Stimulated activated naive CD8-positive, alpha-beta T cell treated with anti-CD3 and anti-CD28 coated beads, Interleukin-15, amount 100 ng/mL, for 72 hours (primary cell): ENCODE measurements around the gene CCDC61.

Source experiments
- ATAC-seq: fragments of 150-1000 bp; cut with Tn5 transposase; 2 replicates; pipeline ENCODE4 v1.10.0; 2021; ENCODE audit warnings: mild to moderate bottlenecking, moderate library complexity
- DNase-seq, 2 donors: peaks; one replicate each; pipeline ENCODE4 v3.0.0; 2021 to 2022
- H3K27ac Mint-ChIP-seq, 2 donors: one replicate each; pipeline ENCODE4 v1.8.0; 2022; ENCODE audit warnings: mild to moderate bottlenecking in 2 of 2, mixed read lengths in 2 of 2, moderate library complexity in 2 of 2
- H3K27me3 Mint-ChIP-seq: one replicate; pipeline ENCODE4 v1.8.0; 2022; ENCODE audit warnings: mixed read lengths
- H3K4me1 Mint-ChIP-seq: one replicate; pipeline ENCODE4 v1.8.0; 2022; ENCODE audit warnings: mild to moderate bottlenecking, mixed read lengths
- H3K4me3 Mint-ChIP-seq, 2 donors: one replicate each; pipeline ENCODE4 v1.8.0; 2022; ENCODE audit warnings: mild to moderate bottlenecking in 2 of 2, mixed read lengths in 2 of 2, moderate library complexity in 1 of 2
- H3K9me3 Mint-ChIP-seq, 2 donors: one replicate each; pipeline ENCODE4 v1.8.0; 2022; ENCODE audit warnings: mixed read lengths in 2 of 2

Gene CCDC61

GRCh38 chr19:45998834-45999233 is 3.6 kb downstream of the CCDC61 start:
- Mint-ChIP-seq H3K27me3 (no peaks in the 10 kb centered on the region), H3K9me3 (no peaks in the 10 kb centered on the region), H3K4me1 (peaks cover 48% of the 10 kb centered on the region), H3K27ac (no peak overlapping the region), H3K4me3 (no peak overlapping the region)
- ATAC-seq = no peak
- DNase-seq = no peak

GRCh38 chr19:45999653-46000121 is 4.4 kb downstream of the CCDC61 start:
- H3K27me3 Mint-ChIP-seq = no peaks in the 10 kb centered on the region
- ATAC-seq (no peak), DNase-seq (no peak)
- H3K4me1 Mint-ChIP-seq = peaks cover 48% of the 10 kb centered on the region
- H3K4me3 Mint-ChIP-seq = peak overlapping the region; percentile 64 to 65
- H3K27ac Mint-ChIP-seq = peak overlapping the region in 1 of 2 donors; percentile 42
- H3K9me3 Mint-ChIP-seq = no peaks in the 10 kb centered on the region

DNA sequence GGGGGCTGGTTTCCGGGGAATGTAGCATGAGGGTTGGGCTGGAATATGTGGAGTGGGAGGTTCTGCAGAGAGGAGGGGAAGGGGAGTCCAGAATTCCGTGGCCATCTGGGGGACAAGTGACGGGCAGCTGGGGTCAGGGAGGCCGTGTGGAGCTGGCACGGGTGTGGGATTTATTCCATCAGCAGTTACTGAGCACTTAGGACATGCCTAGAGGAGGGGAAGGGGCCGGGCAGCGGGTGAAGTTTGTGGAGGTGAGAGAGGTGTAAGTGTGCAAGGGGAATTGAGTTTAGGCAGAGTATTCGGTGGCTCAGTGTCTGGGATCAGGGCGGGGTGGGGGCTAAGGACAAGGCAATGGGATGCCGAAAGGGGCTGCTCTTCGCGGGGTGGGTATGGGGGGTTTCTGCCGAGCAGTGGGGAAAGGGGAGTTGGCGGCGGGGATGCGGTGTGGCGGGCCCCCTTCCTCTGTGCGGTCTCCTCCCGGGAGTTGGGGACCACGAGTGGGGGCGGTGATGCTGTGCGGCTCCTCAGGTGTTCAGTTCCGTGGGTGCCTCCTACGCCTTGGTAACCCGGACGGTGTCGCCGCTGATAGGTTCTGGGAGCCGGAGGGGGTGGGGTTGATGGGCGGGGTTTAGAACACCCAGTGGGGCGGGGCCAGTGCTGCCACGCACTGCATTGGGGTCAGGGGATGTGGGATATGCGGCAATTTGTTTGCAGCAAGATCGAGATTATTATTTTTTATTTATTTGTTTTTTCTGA is 5.4 kb downstream of the CCDC61 start:
- ATAC-seq (peak; percentile 93), DNase-seq (peak; percentile 41 to 54)
- Mint-ChIP-seq H3K4me1 (peaks cover 48% of the 10 kb centered on the region), H3K27me3 (no peaks in the 10 kb centered on the region), H3K4me3 (peak overlapping the region; percentile 64 to 85), H3K9me3 (no peaks in the 10 kb centered on the region), H3K27ac (peak overlapping the region in 1 of 2 donors; percentile 73)

- Mint-ChIP-seq H3K27ac (no peak overlapping the region), H3K9me3 (no peaks in the 10 kb centered on the region), H3K4me3 (no peak overlapping the region), H3K27me3 (no peaks in the 10 kb centered on the region), H3K4me1 (peaks cover 32% of the 10 kb centered on the region)
- DNase-seq (no peak), ATAC-seq (no peak)
Observed at GRCh38 chr19:46002678-46003275, 7.5 kb downstream of the CCDC61 start.

- no peak overlapping the region for H3K27ac Mint-ChIP-seq
- no peak overlapping the region for H3K4me3 Mint-ChIP-seq
- ATAC-seq (no peak), DNase-seq (no peak)
- no peaks in the 10 kb centered on the region for H3K4me1 Mint-ChIP-seq
- H3K27me3 Mint-ChIP-seq = no peaks in the 10 kb centered on the region
- H3K9me3 Mint-ChIP-seq = no peaks in the 10 kb centered on the region
Observed at GRCh38 chr19:46006411-46006810, 11.1 kb downstream of the CCDC61 start.

DNA sequence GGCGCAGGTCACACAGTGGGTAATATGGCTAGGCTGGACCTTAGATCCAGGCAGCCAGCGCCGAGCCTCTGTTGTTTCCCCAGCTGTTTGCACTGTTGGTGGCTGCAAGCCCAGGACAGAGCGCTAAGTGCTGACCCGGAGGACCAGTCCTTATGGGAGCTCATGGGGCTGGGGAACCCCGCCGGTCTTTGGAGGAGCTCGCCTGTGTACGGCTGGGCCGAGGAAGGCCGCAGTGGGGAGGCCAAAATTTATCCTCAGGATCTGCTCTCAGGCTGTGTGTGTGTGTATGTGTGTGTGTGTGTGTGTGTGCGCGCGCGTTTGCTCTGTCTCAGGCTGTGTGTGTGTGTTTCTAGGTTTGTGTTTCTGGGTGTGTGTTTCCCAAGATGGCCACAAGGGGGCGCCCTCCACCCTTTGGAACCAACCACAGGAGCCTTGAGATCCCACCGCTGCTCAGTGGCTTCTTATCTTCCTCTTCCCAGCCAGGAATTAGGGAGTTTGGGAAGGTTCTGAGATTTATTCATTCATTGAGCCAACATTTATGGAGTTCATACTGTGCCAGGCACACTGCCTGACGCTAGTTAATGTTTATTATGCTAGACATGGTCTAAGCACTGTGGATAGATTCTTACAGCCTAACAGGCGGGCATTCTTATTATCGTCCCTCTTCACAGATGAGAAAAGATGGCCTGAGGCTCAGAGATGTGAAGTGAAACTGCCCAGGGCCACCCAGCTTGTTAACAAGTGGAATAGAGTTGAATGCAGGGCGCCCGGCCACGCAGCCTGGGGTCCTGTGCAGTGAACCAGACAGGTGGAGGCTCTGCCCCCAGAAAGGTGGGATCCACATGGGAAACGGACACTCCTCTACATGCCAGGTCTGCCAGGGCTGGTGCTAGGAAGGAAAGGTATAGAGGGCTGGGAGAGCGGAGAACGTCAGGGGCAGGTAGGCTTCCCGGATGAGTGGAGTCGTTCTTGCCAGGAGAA is 14.6 kb downstream of the CCDC61 start:
- Mint-ChIP-seq H3K27ac (peak overlapping the region in 1 of 2 donors; percentile 68), H3K27me3 (peaks cover 8% of the 10 kb centered on the region), H3K4me1 (peaks cover 5% of the 10 kb centered on the region), H3K9me3 (no peaks in the 10 kb centered on the region), H3K4me3 (no peak overlapping the region)
- ATAC-seq = peak; percentile 80
- DNase-seq = peak; percentile 58 to 60

DNA sequence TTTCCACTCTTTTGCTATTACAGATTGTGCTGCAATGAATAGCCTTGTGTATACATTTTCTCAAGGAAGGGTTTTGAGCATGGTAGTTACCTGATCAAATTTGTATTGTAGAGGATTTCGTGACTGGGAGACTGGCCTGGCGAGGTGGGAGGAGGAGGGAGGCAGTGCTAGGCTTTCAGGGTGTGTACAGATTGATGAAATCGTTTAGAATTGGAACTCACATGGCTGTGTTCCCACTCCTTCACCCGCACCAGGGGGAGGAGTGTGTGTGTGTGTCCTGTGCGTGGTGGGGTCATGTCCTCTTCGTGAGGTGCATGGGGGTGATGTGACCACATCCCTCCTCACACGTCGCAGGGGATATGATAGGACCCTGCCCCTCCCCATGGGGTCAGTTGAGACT is 19.3 kb downstream of the CCDC61 start:
- peak overlapping the region in 1 of 2 donors; percentile 79 for H3K27ac Mint-ChIP-seq

DNA sequence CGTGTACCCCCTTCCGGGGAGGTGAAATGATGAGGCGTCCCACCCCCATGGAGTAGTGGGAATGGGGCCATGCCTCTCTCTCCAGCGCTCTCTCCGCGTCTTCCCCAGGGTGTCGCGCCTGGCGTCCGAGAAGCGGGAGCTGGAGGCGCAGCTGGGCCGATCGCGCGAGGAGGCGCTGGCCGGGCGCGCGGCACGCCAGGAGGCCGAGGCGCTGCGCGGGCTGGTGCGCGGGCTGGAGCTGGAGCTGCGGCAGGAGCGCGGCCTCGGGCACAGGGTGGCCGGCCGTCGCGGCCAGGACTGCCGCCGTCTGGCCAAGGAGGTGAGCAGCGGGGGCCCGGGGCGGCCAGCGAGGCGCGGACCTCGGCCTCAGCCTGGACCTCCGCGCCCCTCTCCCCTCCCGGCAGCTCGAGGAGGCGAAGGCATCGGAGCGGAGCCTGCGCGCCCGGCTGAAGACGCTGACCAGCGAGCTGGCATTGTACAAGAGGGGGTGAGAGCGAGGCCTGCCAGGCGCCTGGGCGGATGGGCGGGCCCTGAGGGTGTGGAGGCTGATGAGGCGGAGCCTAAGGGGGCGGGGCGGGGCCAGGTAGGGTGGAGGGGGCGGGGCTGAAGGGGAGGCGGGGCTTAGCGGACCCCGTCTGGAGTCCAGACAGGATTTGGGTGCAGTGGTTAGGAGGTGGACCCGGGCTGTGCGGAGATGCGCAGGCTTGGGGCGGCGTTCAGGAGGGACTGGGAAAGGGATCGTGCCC is 19.8 kb downstream of the CCDC61 start:
- peak; percentile 67 for ATAC-seq
- DNase-seq = peak; percentile 57 to 59
- peak overlapping the region; percentile 79 to 86 for H3K4me3 Mint-ChIP-seq
- H3K9me3 Mint-ChIP-seq = no peaks in the 10 kb centered on the region
- peaks cover 27% of the 10 kb centered on the region for H3K27me3 Mint-ChIP-seq
- H3K4me1 Mint-ChIP-seq = peaks cover 25% of the 10 kb centered on the region
- peak overlapping the region in 1 of 2 donors; percentile 79 for H3K27ac Mint-ChIP-seq

More for the DNA sequence above, 19.3 kb downstream of the CCDC61 start:
- H3K4me3 Mint-ChIP-seq = peak overlapping the region; percentile 66 to 86
- H3K4me1 Mint-ChIP-seq = peaks cover 25% of the 10 kb centered on the region
- H3K9me3 Mint-ChIP-seq = no peaks in the 10 kb centered on the region
- no peak for DNase-seq
- no peak for ATAC-seq
- H3K27me3 Mint-ChIP-seq = peaks cover 27% of the 10 kb centered on the region

DNA sequence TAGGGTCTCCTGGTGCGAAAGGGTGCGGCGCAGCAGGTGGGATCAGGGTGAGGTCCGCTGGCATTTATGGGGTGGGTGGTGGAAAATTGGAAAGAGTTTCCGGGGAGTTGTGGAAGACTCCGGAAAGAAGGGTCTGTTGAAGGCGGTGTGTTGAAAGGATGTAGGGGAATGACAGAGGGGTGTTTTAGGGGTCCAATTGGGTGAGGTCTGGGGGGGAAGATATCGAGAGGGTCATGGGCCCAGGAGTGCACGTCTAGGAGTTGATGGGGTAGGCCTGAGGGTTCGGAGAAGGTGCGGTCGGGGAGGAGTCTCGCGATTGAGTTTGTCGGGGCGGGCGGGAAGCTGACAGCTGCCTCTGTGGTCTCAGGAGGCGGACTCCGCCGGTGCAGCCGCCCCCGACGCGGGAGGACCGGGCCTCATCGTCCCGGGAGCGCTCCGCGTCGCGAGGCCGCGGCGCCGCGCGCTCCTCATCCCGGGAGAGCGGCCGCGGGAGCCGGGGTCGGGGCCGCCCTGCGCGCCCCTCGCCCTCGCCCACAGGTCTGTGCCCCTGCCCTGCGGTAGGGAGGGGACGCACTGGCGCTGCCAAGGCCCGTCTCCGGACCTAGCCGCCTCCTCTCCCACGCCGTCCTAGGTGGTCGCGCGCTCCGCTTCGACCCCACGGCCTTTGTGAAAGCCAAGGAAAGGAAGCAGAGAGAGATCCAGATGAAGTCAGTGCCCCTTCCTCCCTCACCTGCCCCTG is 20.6 kb downstream of the CCDC61 start:
- Mint-ChIP-seq H3K4me3 (peak overlapping the region; percentile 85 to 87), H3K4me1 (peaks cover 25% of the 10 kb centered on the region), H3K27me3 (peaks cover 27% of the 10 kb centered on the region), H3K9me3 (no peaks in the 10 kb centered on the region), H3K27ac (no peak overlapping the region)
- DNase-seq = peak; percentile 43 to 50
- peak; percentile 51 for ATAC-seq

DNA sequence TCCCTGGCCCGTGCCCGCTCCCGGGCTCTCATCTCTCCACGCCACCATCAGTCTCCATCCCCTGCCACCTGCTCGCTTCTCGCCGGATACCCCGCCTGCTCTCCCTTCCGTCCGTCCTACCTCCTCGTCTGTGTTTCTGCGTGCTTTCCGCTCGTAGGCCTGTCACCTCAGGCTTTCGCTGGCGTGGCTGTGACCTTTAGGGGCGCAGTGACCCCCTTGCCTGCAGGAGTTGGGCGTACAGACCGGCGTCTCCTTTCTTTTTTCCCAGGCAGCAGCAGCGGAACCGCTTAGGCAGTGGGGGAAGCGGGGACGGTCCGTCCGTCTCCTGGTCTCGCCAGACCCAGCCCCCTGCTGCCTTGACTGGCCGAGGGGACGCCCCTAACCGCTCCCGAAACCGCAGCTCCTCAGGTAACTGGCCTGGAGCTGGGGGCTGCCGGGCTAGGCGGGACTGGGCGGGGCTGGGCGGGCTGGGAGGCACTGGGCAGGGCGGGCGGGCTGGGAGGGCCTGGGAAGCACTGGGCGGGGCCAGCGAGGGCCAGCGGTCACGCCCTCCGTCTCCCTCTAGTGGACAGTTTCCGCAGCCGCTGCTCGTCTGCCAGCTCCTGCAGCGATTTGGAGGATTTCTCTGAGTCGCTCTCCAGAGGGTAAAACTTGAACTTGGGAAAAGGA is 21.3 kb downstream of the CCDC61 start:
- peak overlapping the region; percentile 85 to 87 for H3K4me3 Mint-ChIP-seq

GRCh38 chr19:46017095-46017429 is 21.8 kb downstream of the CCDC61 start:
- no peaks in the 10 kb centered on the region for H3K9me3 Mint-ChIP-seq
- DNase-seq = no peak
- ATAC-seq = no peak
- peaks cover 32% of the 10 kb centered on the region for H3K27me3 Mint-ChIP-seq
- H3K27ac Mint-ChIP-seq = no peak overlapping the region
- peak overlapping the region; percentile 85 to 87 for H3K4me3 Mint-ChIP-seq
- peaks cover 25% of the 10 kb centered on the region for H3K4me1 Mint-ChIP-seq

More for the DNA sequence above, 21.3 kb downstream of the CCDC61 start:
- DNase-seq (peak; percentile 77 to 78), ATAC-seq (peak; percentile 77)
- H3K27me3 Mint-ChIP-seq = peaks cover 27% of the 10 kb centered on the region
- H3K27ac Mint-ChIP-seq = no peak overlapping the region
- no peaks in the 10 kb centered on the region for H3K9me3 Mint-ChIP-seq
- peaks cover 25% of the 10 kb centered on the region for H3K4me1 Mint-ChIP-seq

DNA sequence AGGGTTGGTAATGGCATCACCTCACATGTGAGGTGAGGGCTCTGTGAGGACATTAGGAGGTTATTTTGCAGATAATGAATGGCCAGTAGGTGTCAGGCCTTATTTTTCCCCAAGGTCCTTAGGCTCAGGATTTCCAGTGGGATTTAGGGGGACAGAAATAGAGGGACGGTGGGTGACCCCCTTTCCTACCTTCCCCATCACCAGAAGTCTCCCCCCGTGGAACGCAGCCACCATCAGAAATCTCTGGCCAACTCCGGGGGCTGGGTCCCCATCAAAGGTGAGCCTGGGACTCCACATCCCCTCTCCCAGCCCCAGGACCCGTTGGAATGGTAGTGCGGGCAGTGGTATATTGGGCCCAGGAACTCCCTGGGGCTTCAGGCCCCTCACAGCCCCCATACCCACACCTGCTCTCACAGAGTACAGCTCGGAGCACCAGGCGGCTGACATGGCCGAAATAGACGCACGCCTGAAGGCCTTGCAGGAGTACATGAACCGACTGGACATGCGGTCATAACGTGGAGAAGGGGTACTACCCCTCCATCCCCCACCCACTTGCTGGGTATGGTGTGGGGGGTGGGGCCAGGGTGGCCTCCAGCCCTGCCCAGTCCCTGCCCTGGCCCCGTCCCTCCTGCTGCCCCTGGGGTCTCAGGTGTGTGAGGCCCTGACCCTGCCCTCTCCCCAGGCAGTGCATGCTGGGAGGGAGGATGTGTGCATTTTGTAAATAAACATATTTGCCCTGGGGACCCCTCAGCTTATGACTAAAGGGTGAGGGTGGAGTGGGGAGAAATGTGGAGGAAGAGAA is 22.8 kb downstream of the CCDC61 start:
- Mint-ChIP-seq H3K4me1 (peaks cover 28% of the 10 kb centered on the region), H3K9me3 (no peaks in the 10 kb centered on the region), H3K4me3 (no peak overlapping the region), H3K27me3 (peaks cover 42% of the 10 kb centered on the region), H3K27ac (no peak overlapping the region)
- ATAC-seq (no peak), DNase-seq (no peak)

- Mint-ChIP-seq H3K4me1 (peaks cover 30% of the 10 kb centered on the region), H3K9me3 (no peaks in the 10 kb centered on the region), H3K27ac (no peak overlapping the region), H3K4me3 (no peak overlapping the region), H3K27me3 (peaks cover 49% of the 10 kb centered on the region)
- ATAC-seq (no peak), DNase-seq (no peak)
Observed at GRCh38 chr19:46018729-46019251, 23.5 kb downstream of the CCDC61 start.
